ENCODE results near the gene KRTAP12-1.
A peak's percentile ranks its signal among the peaks of the same experiment; 100 is the strongest.
"Not testable (repeated sequence)": the region's sequence is repeated elsewhere in the genome, so short reads cannot be mapped to it uniquely, and the experiment has no call there.

KRTAP12-1 gene

DNA sequence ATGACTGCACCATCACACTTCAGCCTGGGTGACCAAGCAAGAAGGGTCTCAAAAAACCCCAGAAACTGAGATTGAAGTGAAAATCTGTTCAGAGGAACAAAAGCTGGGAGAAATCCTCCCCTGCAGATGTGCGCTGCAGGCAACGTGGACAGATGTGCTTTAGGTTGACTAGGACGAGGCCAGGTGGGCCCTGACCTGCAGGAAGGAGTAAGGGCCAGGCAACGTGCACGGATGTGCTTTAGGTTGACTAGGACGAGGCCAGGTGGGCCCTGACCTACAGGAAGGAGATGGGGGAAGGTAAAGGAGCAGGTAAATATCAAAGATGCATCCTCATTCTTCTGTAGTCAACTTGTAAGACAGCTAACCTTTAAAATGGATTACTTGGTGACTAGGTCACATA lies 2.5 kb upstream of the KRTAP12-1 start:
- intact Hi-C loops (cut with DNase I) = no loop called here

DNA sequence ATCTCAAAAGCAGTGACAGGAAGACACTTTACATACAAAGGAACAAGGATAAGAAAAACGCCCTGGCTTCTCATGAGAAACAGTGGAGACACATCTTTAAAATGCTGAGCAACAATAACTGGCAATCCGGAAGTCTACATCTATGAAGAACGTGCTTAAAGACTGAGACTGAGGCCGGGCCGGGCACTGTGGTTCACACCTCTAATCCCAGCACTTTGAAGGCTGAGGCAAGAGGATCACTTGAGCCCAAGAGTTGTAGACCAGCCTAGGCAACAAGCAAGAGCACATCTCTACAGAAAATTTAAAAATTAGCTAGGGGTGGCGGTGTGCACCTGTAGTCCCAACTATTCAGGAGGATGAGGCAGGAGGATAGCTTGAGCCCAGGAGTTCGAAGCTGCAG lies 2.1 kb upstream of the KRTAP12-1 start:
- peak in 2 of 42 donors; percentile 20 to 29 for DNase-seq
- intact Hi-C loops (cut with DNase I) = no loop called here

More for the DNA sequence above, 2.5 kb upstream of the KRTAP12-1 start:
- DNase-seq = peak in 1 of 42 donors; percentile 7

- peak in 2 of 42 donors; percentile 3 to 27 for DNase-seq
- intact Hi-C loops (cut with DNase I) = no loop called here
These were observed 703 bp upstream of the KRTAP12-1 start for GRCh38 chr21:44682580-44683151.

- DNase-seq = no peak
- intact Hi-C loops (cut with DNase I) = no loop called here
These were observed 811 bp downstream of the KRTAP12-1 start for GRCh38 chr21:44681152-44681551.

GRCh38 chr21:44677881-44678280 lies 4.1 kb downstream of the KRTAP12-1 start:
- intact Hi-C loops (cut with DNase I) = no loop called here
- no peak for DNase-seq

- DNase-seq = no peak
- intact Hi-C loops (cut with DNase I) = no loop called here
These were observed 10.1 kb downstream of the KRTAP12-1 start for GRCh38 chr21:44671911-44672310.

DNA sequence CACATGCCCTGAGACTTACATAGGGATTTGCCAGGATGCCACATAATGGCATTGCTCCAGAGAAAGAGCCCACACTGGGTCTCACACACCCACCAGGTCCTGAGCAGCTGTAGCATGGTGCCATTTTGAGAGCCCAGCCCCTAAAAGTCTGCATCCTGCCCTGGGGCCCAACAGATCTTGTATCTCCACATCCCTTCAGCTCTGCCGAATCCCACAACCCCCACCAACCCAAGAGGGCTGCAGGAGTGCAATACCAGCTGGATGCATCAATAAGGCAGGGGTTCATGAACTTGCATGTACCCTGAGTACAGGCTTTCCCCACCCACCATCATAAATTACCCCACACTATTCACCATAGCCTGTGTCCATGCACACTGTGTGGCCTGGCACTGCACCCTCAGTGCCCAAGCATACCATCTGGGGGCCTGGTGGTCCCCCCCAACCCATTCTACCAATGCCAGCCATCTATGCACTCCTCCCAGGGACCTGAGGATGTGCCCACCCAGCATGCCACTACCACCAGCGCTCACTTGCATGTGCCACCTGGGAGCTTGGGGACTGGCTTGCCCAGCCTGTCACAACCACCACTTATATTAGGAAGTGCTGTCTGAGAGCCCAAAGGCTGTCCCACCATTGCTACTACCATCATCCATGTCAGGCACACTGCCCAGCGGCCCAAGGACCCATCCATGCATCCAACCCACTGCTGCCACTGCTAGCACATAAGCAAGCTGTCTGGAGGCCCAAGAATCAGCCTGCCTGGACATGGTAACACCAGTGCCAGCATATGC lies 11.1 kb downstream of the KRTAP12-1 start:
- intact Hi-C loops (cut with DNase I) = no loop called here
- DNase-seq = no peak

- no peak for DNase-seq
- intact Hi-C loops (cut with DNase I) = no loop called here
These were observed 14.4 kb downstream of the KRTAP12-1 start for GRCh38 chr21:44667612-44668011.

DNA sequence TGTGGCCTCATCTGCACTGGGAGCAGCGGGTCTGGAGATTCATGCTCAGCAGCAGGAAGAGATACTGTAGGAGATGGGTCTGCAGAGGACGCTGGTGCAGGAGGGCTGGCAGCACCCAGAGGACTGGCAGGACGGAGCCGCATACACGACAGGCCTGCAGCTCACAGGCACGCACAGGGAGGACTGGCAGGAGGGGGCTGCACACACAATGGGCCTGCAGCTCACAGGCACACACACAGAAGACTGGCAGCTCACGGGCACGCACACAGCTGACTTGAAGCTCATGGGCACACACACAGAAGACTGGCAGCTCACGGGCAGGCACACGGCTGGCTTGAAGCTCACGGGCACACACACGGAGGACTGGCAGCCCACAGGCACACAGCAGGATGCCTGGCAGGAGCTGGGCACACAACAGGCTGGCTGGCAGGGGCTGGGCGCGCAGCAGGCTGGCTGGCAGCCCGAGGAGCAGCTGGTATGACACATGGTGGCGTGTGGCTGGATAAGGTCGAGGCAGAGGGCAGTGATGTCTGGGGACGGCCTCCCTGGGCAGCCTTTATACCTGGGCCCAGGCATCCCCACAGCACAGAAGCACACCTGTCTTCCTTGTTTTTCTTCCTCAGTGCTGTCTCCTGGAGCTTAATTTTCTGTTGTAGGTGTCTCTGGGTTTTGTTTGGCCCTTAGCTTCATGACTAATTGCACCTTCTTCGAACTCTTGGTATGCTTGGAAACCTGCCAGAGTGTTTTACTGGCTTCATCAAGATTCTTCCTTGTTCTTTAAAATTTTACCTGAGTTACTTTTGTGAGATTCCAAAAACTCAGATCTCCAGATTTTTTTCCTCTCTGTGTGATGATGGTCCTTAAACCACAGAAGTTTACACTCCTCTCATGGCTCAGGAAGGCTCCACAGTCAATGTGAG lies 15.3 kb downstream of the KRTAP12-1 start, which contains the start of gene KRTAP12-2:
TSS of gene KRTAP12-2 (minus strand) at position 527 of the 920 bp plus-strand sequence. CDS start at position 486, 41 bp downstream.
- intact Hi-C loops (cut with DNase I) = no loop called here

DNA sequence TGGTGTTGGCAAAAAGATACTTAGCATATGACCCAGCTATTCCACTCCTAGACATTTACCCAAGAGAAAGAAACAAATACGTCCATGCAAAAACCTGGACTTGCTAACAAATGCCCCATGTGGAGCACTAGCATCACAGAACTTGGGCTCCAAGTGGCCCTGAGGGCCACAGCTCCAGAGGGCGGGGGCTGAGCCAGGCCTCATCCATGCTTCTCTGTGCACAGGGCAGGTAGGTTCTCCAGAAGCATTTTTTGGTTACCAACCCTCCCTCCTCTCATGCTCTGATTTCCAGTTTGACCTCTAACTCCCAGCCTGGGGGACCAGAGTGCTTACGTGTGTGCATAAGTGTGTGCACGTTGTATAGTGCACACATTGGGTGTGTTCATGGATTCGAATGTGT lies 17.3 kb downstream of the KRTAP12-1 start:
- no peak for DNase-seq
- intact Hi-C loops (cut with DNase I) = no loop called here

More for the DNA sequence above, 15.3 kb downstream of the KRTAP12-1 start, which contains the start of gene KRTAP12-2:
- peak in 1 of 42 donors; percentile 2 for DNase-seq

- DNase-seq; intact Hi-C loops (cut with DNase I): not testable (repeated sequence)
These were observed 20.4 kb downstream of the KRTAP12-1 start for GRCh38 chr21:44661567-44661966.

DNA sequence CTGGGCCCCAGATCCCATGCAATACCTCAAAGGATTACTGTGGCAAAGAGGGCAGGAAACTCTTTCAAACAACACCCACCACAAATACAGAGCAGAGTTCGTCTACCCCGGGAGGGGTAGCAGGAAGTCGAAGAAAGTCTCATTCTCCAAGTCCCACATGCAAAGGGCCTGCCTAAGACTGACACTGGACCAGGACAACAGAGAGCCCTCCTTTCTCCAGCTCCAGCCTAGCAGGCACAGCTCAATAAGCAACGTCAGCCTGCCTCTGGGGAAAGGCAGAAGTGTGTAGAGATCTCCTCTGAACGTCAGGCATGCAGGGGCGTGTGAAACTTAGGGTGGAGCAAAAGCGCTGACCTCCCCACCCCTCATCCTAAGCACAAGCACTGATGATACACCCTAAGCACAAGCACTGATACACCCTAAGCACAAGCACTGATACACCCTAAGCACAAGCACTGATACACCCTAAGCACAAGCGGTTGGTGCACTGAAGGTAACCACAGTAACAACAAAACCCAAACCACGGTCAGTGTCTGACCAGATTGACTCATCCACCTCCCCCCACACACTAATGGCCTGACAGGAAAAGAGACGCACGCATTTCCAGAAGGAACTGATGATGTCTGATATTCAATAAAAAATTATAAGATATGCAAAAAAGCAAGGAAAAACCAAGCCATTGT lies 22.9 kb downstream of the KRTAP12-1 start:
- no peak for DNase-seq
- intact Hi-C loops (cut with DNase I) = no loop called here

DNA sequence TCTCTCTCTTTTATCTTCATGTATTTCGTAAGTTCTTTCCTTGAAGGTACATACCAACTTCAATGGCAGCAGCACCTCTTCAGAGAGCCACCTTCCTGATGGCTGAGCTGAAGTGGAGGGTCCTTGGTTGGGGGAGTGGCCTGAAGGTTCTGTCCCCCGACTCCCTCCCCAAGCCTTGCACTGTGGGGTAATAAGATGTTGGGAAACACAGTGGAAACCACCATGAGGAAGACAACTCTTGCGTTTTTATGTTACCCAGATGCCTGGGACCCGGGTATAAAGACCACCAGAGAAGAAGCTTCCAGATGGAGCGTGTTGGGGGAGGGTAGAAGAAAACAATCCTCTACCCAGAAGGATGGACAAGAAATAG lies 23.4 kb downstream of the KRTAP12-1 start:
- intact Hi-C loops (cut with DNase I) = no loop called here
- DNase-seq = no peak

DNA sequence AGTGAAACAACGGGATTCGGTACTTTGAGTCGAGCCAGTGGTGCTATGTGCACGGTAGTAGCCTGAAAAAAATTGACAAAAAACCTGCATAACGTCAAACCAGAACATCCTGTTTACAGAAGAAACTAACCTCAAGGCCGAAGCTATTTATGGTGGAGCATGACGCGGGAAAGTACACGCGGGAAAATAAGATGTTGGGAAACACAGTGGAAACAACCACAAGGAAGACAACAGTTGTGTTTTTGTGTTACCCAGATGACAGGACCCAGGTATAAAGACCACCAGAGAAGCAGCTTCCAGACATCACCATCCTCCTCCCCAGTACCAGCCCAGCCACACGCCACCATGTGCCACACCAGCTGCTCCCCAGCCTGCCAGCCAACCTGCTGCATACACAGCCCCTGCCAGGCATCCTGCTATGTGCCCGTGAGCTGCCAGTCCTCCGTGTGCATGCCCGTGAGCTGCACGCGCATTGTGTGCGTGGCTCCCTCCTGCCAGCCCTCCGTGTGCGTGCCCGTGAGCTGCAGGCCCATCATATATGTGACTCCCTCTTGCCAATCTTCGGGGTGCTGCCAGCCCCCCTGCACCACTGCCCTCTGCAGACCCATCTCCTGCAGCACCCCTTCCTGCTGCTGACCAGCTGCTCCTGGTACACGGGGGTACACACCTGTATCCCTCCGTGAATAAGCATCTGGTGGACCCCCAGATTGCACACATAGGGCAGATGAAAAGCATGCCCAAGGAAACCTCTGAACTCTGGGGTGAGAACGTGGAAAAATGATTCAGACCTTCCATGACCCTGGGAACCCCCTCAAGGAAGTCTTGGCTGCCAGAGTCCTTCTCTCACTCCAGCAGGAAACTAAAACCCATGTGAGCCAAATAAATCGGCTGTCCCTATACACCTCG lies 24.1 kb downstream of the KRTAP12-1 start, which contains the start of gene KRTAP12-3:
TSS of gene KRTAP12-3 (plus strand) at position 298 of the 906 bp plus-strand sequence. CDS start at position 346, 48 bp downstream.
- no peak for DNase-seq
- intact Hi-C loops (cut with DNase I) = no loop called here

GRCh38 chr21:44656868-44657267 lies 25.1 kb downstream of the KRTAP12-1 start:
- no peak for DNase-seq
- intact Hi-C loops (cut with DNase I) = no loop called here

- no peak for DNase-seq
These were observed 27.3 kb downstream of the KRTAP12-1 start, which contains the start of gene KRTAP12-4 for GRCh38 chr21:44654576-44655175. TSS of gene KRTAP12-4 (minus strand) at chr21:44654659. CDS start at chr21:44654614, 45 bp downstream.

More at GRCh38 chr21:44654576-44655175, 27.3 kb downstream of the KRTAP12-1 start, which contains the start of gene KRTAP12-4:
- intact Hi-C loops (cut with DNase I) = no loop called here

All from head of caudate nucleus (tissue), 42 donors.